HepG2 (cell line): Measurements from ENCODE around the gene ZKSCAN4. TPM values are rescaled to one million over a fixed set of nuclear protein-coding genes. Genes with fewer than 3 reads are reported as not detected.
A peak's percentile ranks its signal among the peaks of the same experiment; 100 is the strongest.

Source experiments
- ATM ChIP-seq: fragments of 450-650 bp; IDR thresholded peaks from 2 replicates; pipeline ENCODE4 v1.7.1; 2017; ENCODE audit warnings: mild to moderate bottlenecking, borderline replicate concordance
- HNF4G ChIP-seq, 2 experiments: sonication (generic) in 1 of 2; formaldehyde crosslinking in 1 of 2; IDR thresholded peaks; 2 replicates each; pipeline versions ENCODE4 v1.4.0 to v1.6.1; 2011 to 2020; ENCODE audit warnings: borderline replicate concordance in 2 of 2, low read depth in 2 of 2, mild to moderate bottlenecking in 2 of 2, low read length in 1 of 2, missing genetic modification reagents in 1 of 2, moderate library complexity in 1 of 2
- NFYC ChIP-seq: IDR thresholded peaks from 2 replicates; pipeline ENCODE4 v1.6.1; 2016; ENCODE audit warnings: missing genetic modification reagents, missing compliant biosample characterization
- NR3C1 ChIP-seq: sonication (generic); formaldehyde crosslinking; IDR thresholded peaks from 2 replicates; pipeline ENCODE4 v1.4.0; 2020; ENCODE audit warnings: missing genetic modification reagents
- POLR2G ChIP-seq: fragments of 200-400 bp; formaldehyde crosslinking; IDR thresholded peaks from 2 replicates; pipeline ENCODE4 v1.6.1; 2018; ENCODE audit warnings: mild to moderate bottlenecking, low read depth, low read length, moderate library complexity
- PRDM10 ChIP-seq: sonication (generic); formaldehyde crosslinking; IDR thresholded peaks from 2 replicates; pipeline ENCODE4 v1.4.0; 2020; ENCODE audit warnings: low read depth, missing genetic modification reagents
- RELA ChIP-seq: sonication (generic); formaldehyde crosslinking; IDR thresholded peaks from 2 replicates; pipeline ENCODE4 v1.4.0; 2020; ENCODE audit warnings: missing genetic modification reagents
- RORA ChIP-seq: sonication (generic); formaldehyde crosslinking; IDR thresholded peaks from 2 replicates; pipeline ENCODE4 v1.5.0; 2020; ENCODE audit warnings: mild to moderate bottlenecking, missing genetic modification reagents, moderate library complexity
- WIZ ChIP-seq: sonication (generic); formaldehyde crosslinking; IDR thresholded peaks from 2 replicates; pipeline ENCODE4 v1.5.1; 2020; ENCODE audit warnings: mild to moderate bottlenecking, missing genetic modification reagents
- ZFP41 ChIP-seq: sonication (generic); formaldehyde crosslinking; IDR thresholded peaks from 2 replicates; pipeline ENCODE4 v1.4.0; 2020; ENCODE audit warnings: mild to moderate bottlenecking, missing genetic modification reagents, borderline replicate concordance
- ZNF468 ChIP-seq: sonication (generic); formaldehyde crosslinking; IDR thresholded peaks from 2 replicates; pipeline ENCODE4 v1.8.0; 2022; ENCODE audit warnings: mild to moderate bottlenecking, moderate library complexity, missing genetic modification reagents
- ZNF614 ChIP-seq: IDR thresholded peaks from 2 replicates; pipeline ENCODE4 v1.6.1; 2018; ENCODE audit warnings: missing biosample characterization, missing genetic modification reagents, inconsistent platforms, borderline replicate concordance
- ZNF770 ChIP-seq: sonication (generic); formaldehyde crosslinking; IDR thresholded peaks from 2 replicates; pipeline ENCODE4 v1.5.0; 2020; ENCODE audit warnings: mild to moderate bottlenecking, missing genetic modification reagents
- ZNF780A ChIP-seq: sonication (generic); formaldehyde crosslinking; IDR thresholded peaks from 2 replicates; pipeline ENCODE4 v1.8.0; 2022; ENCODE audit warnings: mild to moderate bottlenecking, missing genetic modification reagents, moderate library complexity
- ZSCAN31 ChIP-seq: sonication (generic); formaldehyde crosslinking; IDR thresholded peaks from 2 replicates; pipeline ENCODE4 v1.5.0; 2020; ENCODE audit warnings: low read depth, mild to moderate bottlenecking, missing genetic modification reagents
- polyA plus RNA-seq, 8 experiments: library from polyadenylated mRNA; depleted of rRNA in 3 of 8; stranded (reverse) in 7 of 8; unstranded in 1 of 8; fragments of >200 nt; fragmentation: Illumina TruSeq in 4 of 8; extraction: Trizol in 4 of 8; gene quantifications; 2 replicates each; pipeline versions ENCODE4 v1.2.1 to v1.2.3, GENCODE V29; 2011 to 2016; ENCODE audit warnings: low read depth in 4 of 8, missing spikeins in 1 of 8, mixed read lengths in 1 of 8; ENCODE audit not compliant: insufficient read depth in 1 of 8
- total RNA-seq, 5 experiments: library from RNA; depleted of rRNA; stranded (reverse); fragments of >200 nt; fragmentation: Illumina TruSeq; extraction: Trizol; gene quantifications; 2 replicates each; pipeline ENCODE4 v1.2.3, GENCODE V29; 2016; ENCODE audit warnings: low read depth in 1 of 5
- TF ChIP-seq, protein P1 (sequence below): sonication (generic); formaldehyde crosslinking; IDR thresholded peaks from 2 replicates; pipeline ENCODE4 v1.9.0; 2021; ENCODE audit warnings: mild to moderate bottlenecking, missing genetic modification reagents

ZKSCAN4 gene
- total and polyA plus RNA-seq, 2 of the 13 experiments (the other 11 are each of a cell fraction or from before 2014, with no cell fraction given): 2.9 to 7.8 TPM

- TF ChIP-seq PRDM10 (CRISPR knock-in tag) (peak; percentile 58), ZNF468 (CRISPR knock-in tag) (no peak), ZSCAN31 (CRISPR knock-in tag) (no peak; the same call in 1 of the 2 replicates), RELA (CRISPR knock-in tag) (no peak), ATM (no peak), NR3C1 (CRISPR knock-in tag) (no peak), ZFP41 (no peak), ZNF770 (no peak), HNF4G (IDR thresholded peaks at IDR 0.05; ENCODE audit: borderline replicate concordance, low read depth, low read length) (no peak), HNF4G (CRISPR knock-in tag; IDR thresholded peaks at IDR 0.05; ENCODE audit: borderline replicate concordance, low read depth) (no peak), ZNF614 (CRISPR knock-in tag) (peak; percentile 67; the same call in 1 of the 2 replicates), NFYC (CRISPR knock-in tag) (0 out of 2 replicates have a peak, but pooled peaks have one; percentile 5), ZNF780A (0 out of 2 replicates have a peak, but pooled peaks have one; percentile 50), WIZ (CRISPR knock-in tag) (no peak), RORA (no peak), POLR2G (no peak)
- TF ChIP-seq, protein P1, sequence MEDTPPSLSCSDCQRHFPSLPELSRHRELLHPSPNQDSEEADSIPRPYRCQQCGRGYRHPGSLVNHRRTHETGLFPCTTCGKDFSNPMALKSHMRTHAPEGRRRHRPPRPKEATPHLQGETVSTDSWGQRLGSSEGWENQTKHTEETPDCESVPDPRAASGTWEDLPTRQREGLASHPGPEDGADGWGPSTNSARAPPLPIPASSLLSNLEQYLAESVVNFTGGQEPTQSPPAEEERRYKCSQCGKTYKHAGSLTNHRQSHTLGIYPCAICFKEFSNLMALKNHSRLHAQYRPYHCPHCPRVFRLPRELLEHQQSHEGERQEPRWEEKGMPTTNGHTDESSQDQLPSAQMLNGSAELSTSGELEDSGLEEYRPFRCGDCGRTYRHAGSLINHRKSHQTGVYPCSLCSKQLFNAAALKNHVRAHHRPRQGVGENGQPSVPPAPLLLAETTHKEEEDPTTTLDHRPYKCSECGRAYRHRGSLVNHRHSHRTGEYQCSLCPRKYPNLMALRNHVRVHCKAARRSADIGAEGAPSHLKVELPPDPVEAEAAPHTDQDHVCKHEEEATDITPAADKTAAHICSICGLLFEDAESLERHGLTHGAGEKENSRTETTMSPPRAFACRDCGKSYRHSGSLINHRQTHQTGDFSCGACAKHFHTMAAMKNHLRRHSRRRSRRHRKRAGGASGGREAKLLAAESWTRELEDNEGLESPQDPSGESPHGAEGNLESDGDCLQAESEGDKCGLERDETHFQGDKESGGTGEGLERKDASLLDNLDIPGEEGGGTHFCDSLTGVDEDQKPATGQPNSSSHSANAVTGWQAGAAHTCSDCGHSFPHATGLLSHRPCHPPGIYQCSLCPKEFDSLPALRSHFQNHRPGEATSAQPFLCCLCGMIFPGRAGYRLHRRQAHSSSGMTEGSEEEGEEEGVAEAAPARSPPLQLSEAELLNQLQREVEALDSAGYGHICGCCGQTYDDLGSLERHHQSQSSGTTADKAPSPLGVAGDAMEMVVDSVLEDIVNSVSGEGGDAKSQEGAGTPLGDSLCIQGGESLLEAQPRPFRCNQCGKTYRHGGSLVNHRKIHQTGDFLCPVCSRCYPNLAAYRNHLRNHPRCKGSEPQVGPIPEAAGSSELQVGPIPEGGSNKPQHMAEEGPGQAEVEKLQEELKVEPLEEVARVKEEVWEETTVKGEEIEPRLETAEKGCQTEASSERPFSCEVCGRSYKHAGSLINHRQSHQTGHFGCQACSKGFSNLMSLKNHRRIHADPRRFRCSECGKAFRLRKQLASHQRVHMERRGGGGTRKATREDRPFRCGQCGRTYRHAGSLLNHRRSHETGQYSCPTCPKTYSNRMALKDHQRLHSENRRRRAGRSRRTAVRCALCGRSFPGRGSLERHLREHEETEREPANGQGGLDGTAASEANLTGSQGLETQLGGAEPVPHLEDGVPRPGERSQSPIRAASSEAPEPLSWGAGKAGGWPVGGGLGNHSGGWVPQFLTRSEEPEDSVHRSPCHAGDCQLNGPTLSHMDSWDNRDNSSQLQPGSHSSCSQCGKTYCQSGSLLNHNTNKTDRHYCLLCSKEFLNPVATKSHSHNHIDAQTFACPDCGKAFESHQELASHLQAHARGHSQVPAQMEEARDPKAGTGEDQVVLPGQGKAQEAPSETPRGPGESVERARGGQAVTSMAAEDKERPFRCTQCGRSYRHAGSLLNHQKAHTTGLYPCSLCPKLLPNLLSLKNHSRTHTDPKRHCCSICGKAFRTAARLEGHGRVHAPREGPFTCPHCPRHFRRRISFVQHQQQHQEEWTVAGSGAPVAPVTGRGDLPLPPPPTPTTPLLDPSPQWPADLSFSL (CRISPR knock-in tag): 0 out of 2 replicates have a peak, but pooled peaks have one; percentile 23
These were observed 39.4 kb downstream of the ZKSCAN4 start (continued) for GRCh38 chr6:28212510-28213212.
